Measurements from ENCODE around the gene MLLT3. TPM values are rescaled to one million over a fixed set of nuclear protein-coding genes. Genes with fewer than 3 reads are reported as not detected.

Gene MLLT3
- total and polyA plus RNA-seq, 2 donors = 21.8 to 46.2 TPM

GRCh38 chr9:20636888-20637440, 14.7 kb upstream of the MLLT3 start:
- Histone ChIP-seq H3K4me1 (ENCODE audit: control insufficient read depth in 2 of 2, insufficient read depth in 2 of 2, low read length in 2 of 2) (peaks cover 12 to 16% of the 10 kb centered on the region in 2 donors), H3K4me3 (ENCODE audit: low read length in 2 of 2) (no peak overlapping the region), H3K27me3 (ENCODE audit: control insufficient read depth in 2 of 2, insufficient read depth in 1 of 2, low read length in 1 of 2) (no peaks in the 10 kb centered on the region), H3K36me3 (ENCODE audit: control insufficient read depth in 2 of 2, insufficient read depth in 2 of 2, low read length in 1 of 2) (no peaks in the 10 kb centered on the region), H3K27ac (ENCODE audit: low read depth in 1 of 2, low read length in 1 of 2) (no peak overlapping the region), H3K9me3 (ENCODE audit: control insufficient read depth in 2 of 2, insufficient read depth in 1 of 2, low read length in 1 of 2) (no peaks in the 10 kb centered on the region)
- 98% methylated on average over 3 of the region's 3 CpGs for WGBS
- no peak for DNase-seq (ENCODE audit: low read depth in 6 of 9, low spot score in 9 of 9)

GRCh38 chr9:20634895-20635294, 12.6 kb upstream of the MLLT3 start:
- H3K36me3 ChIP-seq (ENCODE audit: control insufficient read depth in 2 of 2, insufficient read depth in 2 of 2, low read length in 1 of 2) = no peaks in the 10 kb centered on the region
- no peak overlapping the region for H3K4me3 ChIP-seq (ENCODE audit: low read length in 2 of 2)
- DNase-seq (ENCODE audit: low read depth in 6 of 9, low spot score in 9 of 9) = no peak
- no peak overlapping the region for H3K27ac ChIP-seq (ENCODE audit: low read depth in 1 of 2, low read length in 1 of 2)
- H3K27me3 ChIP-seq (ENCODE audit: control insufficient read depth in 2 of 2, insufficient read depth in 1 of 2, low read length in 1 of 2) = no peaks in the 10 kb centered on the region
- WGBS = 93% methylated on average over 4 of the region's 4 CpGs
- H3K4me1 ChIP-seq (ENCODE audit: control insufficient read depth in 2 of 2, insufficient read depth in 2 of 2, low read length in 2 of 2) = peaks cover 2 to 6% of the 10 kb centered on the region in 2 donors
- no peaks in the 10 kb centered on the region for H3K9me3 ChIP-seq (ENCODE audit: control insufficient read depth in 2 of 2, insufficient read depth in 1 of 2, low read length in 1 of 2)

GRCh38 chr9:20632705-20633104, 10.4 kb upstream of the MLLT3 start:
- H3K27ac ChIP-seq (ENCODE audit: low read depth in 1 of 2, low read length in 1 of 2) = no peak overlapping the region
- DNase-seq (ENCODE audit: low read depth in 6 of 9, low spot score in 9 of 9) = no peak
- H3K4me3 ChIP-seq (ENCODE audit: low read length in 2 of 2) = no peak overlapping the region
- WGBS = 75% methylated on average over 2 of the region's 2 CpGs
- H3K9me3 ChIP-seq (ENCODE audit: control insufficient read depth in 2 of 2, insufficient read depth in 1 of 2, low read length in 1 of 2) = no peaks in the 10 kb centered on the region
- H3K4me1 ChIP-seq (ENCODE audit: control insufficient read depth in 2 of 2, insufficient read depth in 2 of 2, low read length in 2 of 2) = no peaks in the 10 kb centered on the region
- no peaks in the 10 kb centered on the region for H3K27me3 ChIP-seq (ENCODE audit: control insufficient read depth in 2 of 2, insufficient read depth in 1 of 2, low read length in 1 of 2)
- no peaks in the 10 kb centered on the region for H3K36me3 ChIP-seq (ENCODE audit: control insufficient read depth in 2 of 2, insufficient read depth in 2 of 2, low read length in 1 of 2)

GRCh38 chr9:20630241-20630943, 8.1 kb upstream of the MLLT3 start:
- H3K4me3 ChIP-seq (ENCODE audit: low read length in 2 of 2) = no peak overlapping the region
- no peaks in the 10 kb centered on the region for H3K4me1 ChIP-seq (ENCODE audit: control insufficient read depth in 2 of 2, insufficient read depth in 2 of 2, low read length in 2 of 2)
- DNase-seq (ENCODE audit: low read depth in 6 of 9, low spot score in 9 of 9) = no peak
- no peaks in the 10 kb centered on the region for H3K36me3 ChIP-seq (ENCODE audit: control insufficient read depth in 2 of 2, insufficient read depth in 2 of 2, low read length in 1 of 2)
- H3K9me3 ChIP-seq (ENCODE audit: control insufficient read depth in 2 of 2, insufficient read depth in 1 of 2, low read length in 1 of 2) = no peaks in the 10 kb centered on the region
- no peaks in the 10 kb centered on the region for H3K27me3 ChIP-seq (ENCODE audit: control insufficient read depth in 2 of 2, insufficient read depth in 1 of 2, low read length in 1 of 2)
- H3K27ac ChIP-seq (ENCODE audit: low read depth in 1 of 2, low read length in 1 of 2) = no peak overlapping the region
- 96% methylated on average over 4 of the region's 4 CpGs for WGBS

GRCh38 chr9:20625003-20625349, 2.7 kb upstream of the MLLT3 start:
- 86% methylated on average over 2 of the region's 2 CpGs for WGBS
- Histone ChIP-seq H3K36me3 (ENCODE audit: control insufficient read depth in 2 of 2, insufficient read depth in 2 of 2, low read length in 1 of 2) (no peaks in the 10 kb centered on the region), H3K4me1 (ENCODE audit: control insufficient read depth in 2 of 2, insufficient read depth in 2 of 2, low read length in 2 of 2) (peaks cover 6 to 23% of the 10 kb centered on the region in 2 donors), H3K4me3 (ENCODE audit: low read length in 2 of 2) (peak overlapping the region in 1 of 2 donors; percentile 39), H3K9me3 (ENCODE audit: control insufficient read depth in 2 of 2, insufficient read depth in 1 of 2, low read length in 1 of 2) (peaks cover 0 to 2% of the 10 kb centered on the region in 2 donors), H3K27ac (ENCODE audit: low read depth in 1 of 2, low read length in 1 of 2) (no peak overlapping the region), H3K27me3 (ENCODE audit: control insufficient read depth in 2 of 2, insufficient read depth in 1 of 2, low read length in 1 of 2) (peaks cover 0 to 21% of the 10 kb centered on the region in 2 donors)
- DNase-seq (ENCODE audit: low read depth in 6 of 9, low spot score in 9 of 9) = no peak

GRCh38 chr9:20624201-20625002, 2.1 kb upstream of the MLLT3 start:
- H3K36me3 ChIP-seq (ENCODE audit: control insufficient read depth in 2 of 2, insufficient read depth in 2 of 2, low read length in 1 of 2) = no peaks in the 10 kb centered on the region
- peak overlapping the region; percentile 86 to 92 for H3K4me3 ChIP-seq (ENCODE audit: low read length in 2 of 2)
- DNase-seq (ENCODE audit: low read depth in 6 of 9, low spot score in 9 of 9) = peak in 8 of 9 donors; percentile 39 to 88 (median 72)
- no peak overlapping the region for H3K27ac ChIP-seq (ENCODE audit: low read depth in 1 of 2, low read length in 1 of 2)
- H3K4me1 ChIP-seq (ENCODE audit: control insufficient read depth in 2 of 2, insufficient read depth in 2 of 2, low read length in 2 of 2) = peaks cover 6 to 27% of the 10 kb centered on the region in 2 donors
- peaks cover 0 to 21% of the 10 kb centered on the region in 2 donors for H3K27me3 ChIP-seq (ENCODE audit: control insufficient read depth in 2 of 2, insufficient read depth in 1 of 2, low read length in 1 of 2)
- 6% methylated on average over 21 of the region's 21 CpGs for WGBS
- peaks cover 0 to 2% of the 10 kb centered on the region in 2 donors for H3K9me3 ChIP-seq (ENCODE audit: control insufficient read depth in 2 of 2, insufficient read depth in 1 of 2, low read length in 1 of 2)

GRCh38 chr9:20623748-20624124, 1.4 kb upstream of the MLLT3 start:
- no peaks in the 10 kb centered on the region for H3K36me3 ChIP-seq (ENCODE audit: control insufficient read depth in 2 of 2, insufficient read depth in 2 of 2, low read length in 1 of 2)
- peak overlapping the region; percentile 86 to 92 for H3K4me3 ChIP-seq (ENCODE audit: low read length in 2 of 2)
- peak in 1 of 9 donors; percentile 13 for DNase-seq (ENCODE audit: low read depth in 6 of 9, low spot score in 9 of 9)
- H3K27ac ChIP-seq (ENCODE audit: low read depth in 1 of 2, low read length in 1 of 2) = no peak overlapping the region
- peaks cover 0 to 2% of the 10 kb centered on the region in 2 donors for H3K9me3 ChIP-seq (ENCODE audit: control insufficient read depth in 2 of 2, insufficient read depth in 1 of 2, low read length in 1 of 2)
- H3K4me1 ChIP-seq (ENCODE audit: control insufficient read depth in 2 of 2, insufficient read depth in 2 of 2, low read length in 2 of 2) = peaks cover 6 to 27% of the 10 kb centered on the region in 2 donors
- 2% methylated on average over 7 of the region's 7 CpGs for WGBS
- H3K27me3 ChIP-seq (ENCODE audit: control insufficient read depth in 2 of 2, insufficient read depth in 1 of 2, low read length in 1 of 2) = peaks cover 0 to 21% of the 10 kb centered on the region in 2 donors

GRCh38 chr9:20623021-20623747, 885 bp upstream of the MLLT3 start:
- peaks cover 0 to 21% of the 10 kb centered on the region in 2 donors for H3K27me3 ChIP-seq (ENCODE audit: control insufficient read depth in 2 of 2, insufficient read depth in 1 of 2, low read length in 1 of 2)
- H3K4me3 ChIP-seq (ENCODE audit: low read length in 2 of 2) = peak overlapping the region; percentile 86 to 92
- under 1% methylated on average over 40 of the region's 40 CpGs for WGBS
- H3K36me3 ChIP-seq (ENCODE audit: control insufficient read depth in 2 of 2, insufficient read depth in 2 of 2, low read length in 1 of 2) = no peaks in the 10 kb centered on the region
- H3K27ac ChIP-seq (ENCODE audit: low read depth in 1 of 2, low read length in 1 of 2) = peak overlapping the region; percentile 39 to 87
- DNase-seq (ENCODE audit: low read depth in 6 of 9, low spot score in 9 of 9) = peak in 7 of 9 donors; percentile 14 to 67 (median 31)
- peaks cover 0 to 2% of the 10 kb centered on the region in 2 donors for H3K9me3 ChIP-seq (ENCODE audit: control insufficient read depth in 2 of 2, insufficient read depth in 1 of 2, low read length in 1 of 2)
- peaks cover 6 to 27% of the 10 kb centered on the region in 2 donors for H3K4me1 ChIP-seq (ENCODE audit: control insufficient read depth in 2 of 2, insufficient read depth in 2 of 2, low read length in 2 of 2)

All from thymus (tissue), 11 donors.